ENCODE results near the gene ERN1. TPM values are rescaled to one million over a fixed set of nuclear protein-coding genes. Genes with fewer than 3 reads are reported as not detected.
A peak's percentile ranks its signal among the peaks of the same experiment; 100 is the strongest.

ERN1 gene
- total and polyA plus RNA-seq, 2 of the 13 experiments (the other 11 are each of a cell fraction or from before 2014, with no cell fraction given) = 6.0 to 12.7 TPM

- TF ChIP-seq ZFYVE20 (CRISPR knock-in tag; IDR thresholded peaks at IDR 0.05; ENCODE audit: borderline replicate concordance, low read depth) (no peak), SMARCC2 (IDR thresholded peaks at IDR 0.05) (0 out of 2 replicates have a peak, but pooled peaks have one; percentile 37), ZNF703 (CRISPR knock-in tag; IDR thresholded peaks at IDR 0.05; ENCODE audit: borderline replicate concordance) (0 out of 2 replicates have a peak, but pooled peaks have one; percentile 42), ARID5B (CRISPR knock-in tag; IDR thresholded peaks at IDR 0.05) (peak; percentile 96), ZSCAN20 (CRISPR knock-in tag; IDR thresholded peaks at IDR 0.05; ENCODE audit: borderline replicate concordance) (peak; percentile 96), RFXAP (CRISPR knock-in tag; IDR thresholded peaks at IDR 0.05; ENCODE audit: borderline replicate concordance) (peak; percentile 30; the same call in 1 of the 2 replicates), MXD4 (CRISPR knock-in tag; IDR thresholded peaks at IDR 0.05) (peak; percentile 58), MED8 (CRISPR knock-in tag; IDR thresholded peaks at IDR 0.05; ENCODE audit: insufficient replicate concordance) (no peak), TARDBP (CRISPR knock-in tag; IDR thresholded peaks at IDR 0.05) (peak; percentile 86; the same call in 1 of the 2 replicates), SIN3A (IDR thresholded peaks at IDR 0.05; ENCODE audit: borderline replicate concordance, low read depth, low read length) (peak; percentile 8; the same call in 1 of the 2 replicates), ZFP41 (CRISPR knock-in tag; IDR thresholded peaks at IDR 0.05; ENCODE audit: borderline replicate concordance) (peak; percentile 42; the same call in 1 of the 2 replicates), RARA (CRISPR knock-in tag; IDR thresholded peaks at IDR 0.05) (peak; percentile 89), LCORL (IDR thresholded peaks at IDR 0.05) (peak; percentile 74), LCORL (CRISPR knock-in tag; IDR thresholded peaks at IDR 0.05) (peak; percentile 90)
- TF ChIP-seq, protein P1, sequence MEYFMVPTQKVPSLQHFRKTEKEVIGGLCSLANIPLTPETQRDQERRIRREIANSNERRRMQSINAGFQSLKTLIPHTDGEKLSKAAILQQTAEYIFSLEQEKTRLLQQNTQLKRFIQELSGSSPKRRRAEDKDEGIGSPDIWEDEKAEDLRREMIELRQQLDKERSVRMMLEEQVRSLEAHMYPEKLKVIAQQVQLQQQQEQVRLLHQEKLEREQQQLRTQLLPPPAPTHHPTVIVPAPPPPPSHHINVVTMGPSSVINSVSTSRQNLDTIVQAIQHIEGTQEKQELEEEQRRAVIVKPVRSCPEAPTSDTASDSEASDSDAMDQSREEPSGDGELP (IDR thresholded peaks at IDR 0.05; ENCODE audit: borderline replicate concordance, low read depth) = peak; percentile 60; the same call in 1 of the 2 replicates
- TF ChIP-seq, protein P2, sequence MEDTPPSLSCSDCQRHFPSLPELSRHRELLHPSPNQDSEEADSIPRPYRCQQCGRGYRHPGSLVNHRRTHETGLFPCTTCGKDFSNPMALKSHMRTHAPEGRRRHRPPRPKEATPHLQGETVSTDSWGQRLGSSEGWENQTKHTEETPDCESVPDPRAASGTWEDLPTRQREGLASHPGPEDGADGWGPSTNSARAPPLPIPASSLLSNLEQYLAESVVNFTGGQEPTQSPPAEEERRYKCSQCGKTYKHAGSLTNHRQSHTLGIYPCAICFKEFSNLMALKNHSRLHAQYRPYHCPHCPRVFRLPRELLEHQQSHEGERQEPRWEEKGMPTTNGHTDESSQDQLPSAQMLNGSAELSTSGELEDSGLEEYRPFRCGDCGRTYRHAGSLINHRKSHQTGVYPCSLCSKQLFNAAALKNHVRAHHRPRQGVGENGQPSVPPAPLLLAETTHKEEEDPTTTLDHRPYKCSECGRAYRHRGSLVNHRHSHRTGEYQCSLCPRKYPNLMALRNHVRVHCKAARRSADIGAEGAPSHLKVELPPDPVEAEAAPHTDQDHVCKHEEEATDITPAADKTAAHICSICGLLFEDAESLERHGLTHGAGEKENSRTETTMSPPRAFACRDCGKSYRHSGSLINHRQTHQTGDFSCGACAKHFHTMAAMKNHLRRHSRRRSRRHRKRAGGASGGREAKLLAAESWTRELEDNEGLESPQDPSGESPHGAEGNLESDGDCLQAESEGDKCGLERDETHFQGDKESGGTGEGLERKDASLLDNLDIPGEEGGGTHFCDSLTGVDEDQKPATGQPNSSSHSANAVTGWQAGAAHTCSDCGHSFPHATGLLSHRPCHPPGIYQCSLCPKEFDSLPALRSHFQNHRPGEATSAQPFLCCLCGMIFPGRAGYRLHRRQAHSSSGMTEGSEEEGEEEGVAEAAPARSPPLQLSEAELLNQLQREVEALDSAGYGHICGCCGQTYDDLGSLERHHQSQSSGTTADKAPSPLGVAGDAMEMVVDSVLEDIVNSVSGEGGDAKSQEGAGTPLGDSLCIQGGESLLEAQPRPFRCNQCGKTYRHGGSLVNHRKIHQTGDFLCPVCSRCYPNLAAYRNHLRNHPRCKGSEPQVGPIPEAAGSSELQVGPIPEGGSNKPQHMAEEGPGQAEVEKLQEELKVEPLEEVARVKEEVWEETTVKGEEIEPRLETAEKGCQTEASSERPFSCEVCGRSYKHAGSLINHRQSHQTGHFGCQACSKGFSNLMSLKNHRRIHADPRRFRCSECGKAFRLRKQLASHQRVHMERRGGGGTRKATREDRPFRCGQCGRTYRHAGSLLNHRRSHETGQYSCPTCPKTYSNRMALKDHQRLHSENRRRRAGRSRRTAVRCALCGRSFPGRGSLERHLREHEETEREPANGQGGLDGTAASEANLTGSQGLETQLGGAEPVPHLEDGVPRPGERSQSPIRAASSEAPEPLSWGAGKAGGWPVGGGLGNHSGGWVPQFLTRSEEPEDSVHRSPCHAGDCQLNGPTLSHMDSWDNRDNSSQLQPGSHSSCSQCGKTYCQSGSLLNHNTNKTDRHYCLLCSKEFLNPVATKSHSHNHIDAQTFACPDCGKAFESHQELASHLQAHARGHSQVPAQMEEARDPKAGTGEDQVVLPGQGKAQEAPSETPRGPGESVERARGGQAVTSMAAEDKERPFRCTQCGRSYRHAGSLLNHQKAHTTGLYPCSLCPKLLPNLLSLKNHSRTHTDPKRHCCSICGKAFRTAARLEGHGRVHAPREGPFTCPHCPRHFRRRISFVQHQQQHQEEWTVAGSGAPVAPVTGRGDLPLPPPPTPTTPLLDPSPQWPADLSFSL (CRISPR knock-in tag; IDR thresholded peaks at IDR 0.05) = peak; percentile 91
Measured at GRCh38 chr17:64081802-64082799, 47.8 kb downstream of the ERN1 start (continued).

Measured in HepG2 (cell line).